SK-N-SH (cell line): ENCODE results near the gene CDC42.

ENCODE experiments used
- CHD2 ChIP-seq: fragments of 150-350 bp; IDR thresholded peaks from 2 replicates; pipeline ENCODE4 v1.6.1; 2018; ENCODE audit warnings: low read length; ENCODE audit not compliant: partially characterized antibody
- EP300 ChIP-seq, 2 experiments: IDR thresholded peaks; 2 replicates each; pipeline versions ENCODE4 v1.4.0 to v1.6.1; 2012; ENCODE audit warnings: borderline replicate concordance in 1 of 2, low read depth in 1 of 2, low read length in 1 of 2
- FOXM1 ChIP-seq: IDR thresholded peaks from 2 replicates; pipeline ENCODE4 v1.4.0; 2012; ENCODE audit warnings: low read depth, mild to moderate bottlenecking
- POLR2AphosphoS5 ChIP-seq: IDR thresholded peaks from 2 replicates; pipeline ENCODE4 v1.6.1; 2012; ENCODE audit warnings: low read depth, low read length
- RCOR1 ChIP-seq: fragments of 150-350 bp; IDR thresholded peaks from 2 replicates; pipeline ENCODE4 v1.6.1; 2017; ENCODE audit warnings: antibody characterized with exemption, low read length
- SMC3 ChIP-seq: IDR thresholded peaks from 2 replicates; pipeline ENCODE4 v1.6.1; 2012; ENCODE audit warnings: low read depth, low read length, improper control_type of control experiment
- TCF12 ChIP-seq: IDR thresholded peaks from 2 replicates; pipeline ENCODE4 v1.4.0; 2012
- YY1 ChIP-seq: IDR thresholded peaks from 2 replicates; pipeline ENCODE4 v1.4.0; 2012; ENCODE audit warnings: low read depth, mild to moderate bottlenecking
- TF ChIP-seq, protein P1 (sequence below): fragments of 200-600 bp; sonication (generic); IDR thresholded peaks from 2 replicates; pipeline ENCODE4 v1.6.1; 2017; ENCODE audit warnings: antibody characterized with exemption, mild to moderate bottlenecking, moderate library complexity
- TF ChIP-seq, protein P2 (sequence below): IDR thresholded peaks from 2 replicates; pipeline ENCODE4 v1.6.1; 2012; ENCODE audit warnings: mild to moderate bottlenecking, low read depth, low read length, moderate library complexity
- TF ChIP-seq, protein P3 (sequence below): IDR thresholded peaks from 2 replicates; pipeline ENCODE4 v1.4.0; 2012; ENCODE audit warnings: low read depth

DNA sequence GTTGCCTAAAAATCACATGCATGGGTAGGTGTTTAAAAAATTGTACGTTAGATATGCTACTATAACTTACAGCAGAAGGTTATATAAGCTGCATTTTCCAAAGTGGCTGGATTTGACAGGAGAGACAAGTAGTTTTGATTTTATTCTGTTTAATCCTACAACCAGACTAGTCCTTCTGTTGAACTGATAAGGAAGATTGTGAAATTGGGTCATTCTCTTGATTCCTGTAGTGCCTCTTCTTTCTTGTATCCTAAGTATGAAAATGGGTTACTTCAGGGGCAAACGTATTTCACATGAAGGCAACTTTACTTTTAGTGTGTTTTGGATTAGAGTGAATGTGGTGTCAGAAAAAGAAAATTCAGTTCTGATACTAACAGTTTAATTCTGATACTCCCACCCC is 19.0 kb downstream of the CDC42 start:
- TF ChIP-seq, protein P1, sequence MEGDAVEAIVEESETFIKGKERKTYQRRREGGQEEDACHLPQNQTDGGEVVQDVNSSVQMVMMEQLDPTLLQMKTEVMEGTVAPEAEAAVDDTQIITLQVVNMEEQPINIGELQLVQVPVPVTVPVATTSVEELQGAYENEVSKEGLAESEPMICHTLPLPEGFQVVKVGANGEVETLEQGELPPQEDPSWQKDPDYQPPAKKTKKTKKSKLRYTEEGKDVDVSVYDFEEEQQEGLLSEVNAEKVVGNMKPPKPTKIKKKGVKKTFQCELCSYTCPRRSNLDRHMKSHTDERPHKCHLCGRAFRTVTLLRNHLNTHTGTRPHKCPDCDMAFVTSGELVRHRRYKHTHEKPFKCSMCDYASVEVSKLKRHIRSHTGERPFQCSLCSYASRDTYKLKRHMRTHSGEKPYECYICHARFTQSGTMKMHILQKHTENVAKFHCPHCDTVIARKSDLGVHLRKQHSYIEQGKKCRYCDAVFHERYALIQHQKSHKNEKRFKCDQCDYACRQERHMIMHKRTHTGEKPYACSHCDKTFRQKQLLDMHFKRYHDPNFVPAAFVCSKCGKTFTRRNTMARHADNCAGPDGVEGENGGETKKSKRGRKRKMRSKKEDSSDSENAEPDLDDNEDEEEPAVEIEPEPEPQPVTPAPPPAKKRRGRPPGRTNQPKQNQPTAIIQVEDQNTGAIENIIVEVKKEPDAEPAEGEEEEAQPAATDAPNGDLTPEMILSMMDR: no peak
- TF ChIP-seq, protein P2, sequence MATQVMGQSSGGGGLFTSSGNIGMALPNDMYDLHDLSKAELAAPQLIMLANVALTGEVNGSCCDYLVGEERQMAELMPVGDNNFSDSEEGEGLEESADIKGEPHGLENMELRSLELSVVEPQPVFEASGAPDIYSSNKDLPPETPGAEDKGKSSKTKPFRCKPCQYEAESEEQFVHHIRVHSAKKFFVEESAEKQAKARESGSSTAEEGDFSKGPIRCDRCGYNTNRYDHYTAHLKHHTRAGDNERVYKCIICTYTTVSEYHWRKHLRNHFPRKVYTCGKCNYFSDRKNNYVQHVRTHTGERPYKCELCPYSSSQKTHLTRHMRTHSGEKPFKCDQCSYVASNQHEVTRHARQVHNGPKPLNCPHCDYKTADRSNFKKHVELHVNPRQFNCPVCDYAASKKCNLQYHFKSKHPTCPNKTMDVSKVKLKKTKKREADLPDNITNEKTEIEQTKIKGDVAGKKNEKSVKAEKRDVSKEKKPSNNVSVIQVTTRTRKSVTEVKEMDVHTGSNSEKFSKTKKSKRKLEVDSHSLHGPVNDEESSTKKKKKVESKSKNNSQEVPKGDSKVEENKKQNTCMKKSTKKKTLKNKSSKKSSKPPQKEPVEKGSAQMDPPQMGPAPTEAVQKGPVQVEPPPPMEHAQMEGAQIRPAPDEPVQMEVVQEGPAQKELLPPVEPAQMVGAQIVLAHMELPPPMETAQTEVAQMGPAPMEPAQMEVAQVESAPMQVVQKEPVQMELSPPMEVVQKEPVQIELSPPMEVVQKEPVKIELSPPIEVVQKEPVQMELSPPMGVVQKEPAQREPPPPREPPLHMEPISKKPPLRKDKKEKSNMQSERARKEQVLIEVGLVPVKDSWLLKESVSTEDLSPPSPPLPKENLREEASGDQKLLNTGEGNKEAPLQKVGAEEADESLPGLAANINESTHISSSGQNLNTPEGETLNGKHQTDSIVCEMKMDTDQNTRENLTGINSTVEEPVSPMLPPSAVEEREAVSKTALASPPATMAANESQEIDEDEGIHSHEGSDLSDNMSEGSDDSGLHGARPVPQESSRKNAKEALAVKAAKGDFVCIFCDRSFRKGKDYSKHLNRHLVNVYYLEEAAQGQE: no peak
- TF ChIP-seq TCF12 (no peak), EP300 (IDR thresholded peaks at IDR 0.05; ENCODE audit: borderline replicate concordance in 1 of 2, low read depth in 1 of 2, low read length in 1 of 2) (no peak), SMC3 (no peak), RCOR1 (no peak), YY1 (no peak), FOXM1 (no peak), POLR2AphosphoS5 (no peak), CHD2 (no peak)
- TF ChIP-seq, protein P3, sequence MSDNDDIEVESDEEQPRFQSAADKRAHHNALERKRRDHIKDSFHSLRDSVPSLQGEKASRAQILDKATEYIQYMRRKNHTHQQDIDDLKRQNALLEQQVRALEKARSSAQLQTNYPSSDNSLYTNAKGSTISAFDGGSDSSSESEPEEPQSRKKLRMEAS: no peak
